Measurements from ENCODE around the gene CPNE8.
"Not testable (repeated sequence)": the region's sequence is repeated elsewhere in the genome, so short reads cannot be mapped to it uniquely, and the experiment has no call there.

CPNE8 gene

DNA sequence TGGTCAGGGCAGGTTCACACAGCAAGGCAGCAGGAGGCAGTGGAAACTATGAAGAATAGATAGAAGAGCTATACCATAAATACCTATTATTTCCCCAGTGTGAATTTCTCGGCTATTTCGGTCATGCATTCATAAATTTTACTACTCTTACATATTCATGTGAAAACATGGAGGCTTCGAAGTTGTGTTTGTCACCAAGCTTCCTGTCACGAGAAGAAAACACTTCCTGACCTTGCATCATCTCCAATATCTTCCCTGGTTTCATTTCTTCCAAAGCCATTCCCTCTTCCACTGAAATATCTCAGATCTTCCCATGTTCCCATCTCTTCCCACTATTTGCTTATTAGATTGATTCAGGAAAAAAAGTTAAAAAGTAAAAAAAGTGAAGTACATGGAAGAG is 80.4 kb downstream of the CPNE8 start:
- DNase-seq (ENCODE audit: low read depth) = no peak

DNA sequence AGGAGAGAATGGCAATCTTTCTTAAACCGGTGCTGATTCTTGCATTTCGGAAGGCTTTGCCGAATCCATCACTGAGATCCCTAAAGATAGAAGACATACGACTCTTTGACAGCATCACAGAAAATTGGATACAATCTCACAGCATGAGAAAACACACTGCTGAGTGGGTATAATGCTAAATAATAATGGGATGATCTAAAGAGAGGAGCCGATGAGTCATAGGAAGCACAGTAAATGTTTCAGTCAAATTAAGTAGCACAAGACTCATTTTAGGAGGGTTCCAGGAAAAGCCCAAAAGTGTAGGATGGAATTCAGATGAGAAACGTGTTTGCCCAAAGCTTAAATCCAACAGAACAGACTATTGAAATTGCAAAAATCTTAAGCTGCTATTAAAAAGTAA is 81.7 kb downstream of the CPNE8 start:
- DNase-seq (ENCODE audit: low read depth) = no peak

GRCh38 chr12:38823314-38823713 is 82.1 kb downstream of the CPNE8 start:
- DNase-seq (ENCODE audit: low read depth) = no peak

GRCh38 chr12:38817942-38818341 is 87.4 kb downstream of the CPNE8 start:
- no peak for DNase-seq (ENCODE audit: low read depth)

GRCh38 chr12:38813923-38814322 is 91.5 kb downstream of the CPNE8 start:
- no peak for DNase-seq (ENCODE audit: low read depth)

DNA sequence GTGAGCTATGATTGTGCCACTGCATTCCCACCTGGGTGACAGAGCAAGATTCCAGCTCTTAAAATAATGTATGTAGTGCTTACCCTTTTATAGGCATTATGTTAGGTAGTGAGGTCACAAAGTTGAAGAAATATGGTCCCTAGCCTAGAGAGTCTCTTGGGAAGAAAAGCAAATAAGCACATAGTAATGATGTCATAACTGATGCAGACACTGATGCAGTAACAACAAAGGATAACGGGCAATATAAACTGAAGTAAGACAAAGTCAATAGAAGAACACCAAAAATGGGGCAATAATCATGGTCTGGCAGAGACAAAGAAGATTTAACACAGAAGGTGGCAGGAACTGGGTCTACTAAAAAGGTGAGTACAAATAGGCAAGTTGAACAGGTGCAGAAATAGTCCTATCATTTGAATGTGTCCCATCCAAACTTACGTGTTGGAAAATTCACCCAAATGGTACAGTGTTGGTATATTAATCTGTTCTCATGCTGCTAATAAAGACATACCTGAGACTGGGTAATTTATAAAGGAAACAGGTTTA is 93.5 kb downstream of the CPNE8 start:
- DNase-seq (ENCODE audit: low read depth) = no peak

GRCh38 chr12:38809832-38810231 is 95.6 kb downstream of the CPNE8 start:
- no peak for DNase-seq (ENCODE audit: low read depth)

- no peak for DNase-seq (ENCODE audit: low read depth)
Observed at GRCh38 chr12:38788106-38788505, 117.3 kb downstream of the CPNE8 start.

DNA sequence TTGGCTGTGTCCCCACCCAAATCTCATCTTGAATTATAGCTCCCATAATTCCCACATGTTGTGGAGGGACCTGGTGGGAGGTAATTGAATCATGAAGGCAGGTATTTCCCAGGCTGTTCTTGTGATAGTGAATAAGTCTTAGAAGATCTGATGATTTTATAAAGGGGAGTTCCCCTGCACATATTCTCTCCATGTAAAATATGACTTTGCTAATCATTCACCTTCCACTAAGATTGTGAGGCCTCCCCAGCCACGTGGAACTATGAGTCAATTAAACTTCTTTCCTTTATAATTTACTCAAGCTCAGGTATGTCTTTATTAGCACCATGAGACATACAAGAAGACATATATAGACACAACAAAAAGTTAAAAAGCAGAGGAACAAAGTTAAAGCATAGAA is 120.0 kb downstream of the CPNE8 start:
- no peak for DNase-seq (ENCODE audit: low read depth)

DNA sequence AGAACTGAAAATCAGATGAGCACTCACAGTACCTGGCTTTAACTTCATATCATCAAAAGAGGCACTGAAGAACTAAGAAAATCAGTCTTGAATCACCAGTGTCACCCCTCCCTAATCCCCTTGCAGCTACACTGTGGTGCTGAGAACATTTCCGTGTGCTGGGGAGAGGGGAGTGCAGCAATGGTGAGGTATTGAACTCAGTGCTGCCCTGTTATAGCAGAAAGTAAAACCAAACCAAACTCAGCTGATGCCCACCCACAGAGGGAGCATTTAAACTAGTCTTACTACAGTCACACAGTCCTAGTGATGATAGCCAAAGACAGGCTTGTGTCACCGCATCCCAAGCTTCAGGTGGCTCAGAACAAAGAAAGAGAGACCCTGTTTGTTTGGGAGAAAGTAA is 122.1 kb downstream of the CPNE8 start:
- no peak for DNase-seq (ENCODE audit: low read depth)

DNA sequence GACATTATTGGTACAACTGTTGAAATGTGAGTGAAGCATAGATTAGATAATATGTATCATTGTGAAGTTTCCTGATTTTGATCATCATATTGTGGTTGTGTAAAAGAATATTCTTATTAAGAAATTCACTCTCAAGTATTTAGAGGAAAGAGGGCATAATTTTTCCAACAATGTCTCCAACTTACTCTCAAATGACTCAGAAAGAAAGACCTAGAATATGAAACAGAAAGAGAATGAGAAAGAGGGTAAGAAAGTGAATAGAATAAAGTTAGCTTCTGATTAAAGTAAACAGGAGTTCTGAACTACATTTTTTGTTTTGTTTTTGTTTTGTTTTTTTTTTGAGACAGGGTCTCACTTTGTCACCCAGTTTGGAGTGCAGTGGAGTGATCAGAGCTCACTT is 123.0 kb downstream of the CPNE8 start:
- no peak for DNase-seq (ENCODE audit: low read depth)

DNA sequence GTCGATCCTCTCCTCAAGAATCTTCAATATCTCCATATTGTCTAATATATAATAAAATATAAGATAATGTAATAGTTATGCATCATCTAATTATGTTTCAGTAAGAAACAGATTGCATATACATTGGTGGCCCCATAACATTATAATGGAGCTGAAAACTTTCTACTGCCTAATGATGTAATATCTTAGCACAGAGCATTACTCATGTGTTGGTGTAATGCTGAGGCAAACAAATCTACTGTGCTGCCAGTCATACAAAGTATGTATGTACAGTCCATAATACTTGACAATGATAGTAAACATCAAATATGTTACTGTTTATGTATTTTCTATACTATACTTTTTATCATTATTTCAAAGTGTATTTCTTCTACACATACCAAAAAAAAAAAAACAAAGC is 128.7 kb downstream of the CPNE8 start:
- DNase-seq (ENCODE audit: low read depth) = no peak

DNA sequence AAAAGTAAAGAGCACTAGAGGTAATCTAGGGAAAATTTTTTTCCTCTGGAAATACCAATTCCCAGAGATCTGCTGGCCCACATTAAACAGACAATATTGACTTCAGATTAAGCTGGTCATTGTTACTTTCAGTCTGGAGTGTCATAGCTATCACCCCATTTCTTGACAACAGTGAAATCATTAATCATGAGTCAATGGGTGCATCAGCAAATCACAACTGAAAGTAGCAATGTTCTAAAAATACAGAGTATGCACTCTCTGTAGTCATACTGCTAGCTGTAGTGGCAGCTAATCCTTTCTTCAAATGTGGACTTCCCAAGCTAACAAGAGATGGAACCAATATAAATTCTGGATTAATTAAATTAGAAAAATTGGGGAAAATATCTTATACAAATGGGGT is 129.9 kb downstream of the CPNE8 start:
- DNase-seq (ENCODE audit: low read depth) = no peak

GRCh38 chr12:38772437-38772836 is 133.0 kb downstream of the CPNE8 start:
- DNase-seq (ENCODE audit: low read depth) = no peak

GRCh38 chr12:38771871-38772270 is 133.5 kb downstream of the CPNE8 start:
- no peak for DNase-seq (ENCODE audit: low read depth)

GRCh38 chr12:38761636-38762342 is 143.6 kb downstream of the CPNE8 start:
- DNase-seq (ENCODE audit: low read depth) = no peak

DNA sequence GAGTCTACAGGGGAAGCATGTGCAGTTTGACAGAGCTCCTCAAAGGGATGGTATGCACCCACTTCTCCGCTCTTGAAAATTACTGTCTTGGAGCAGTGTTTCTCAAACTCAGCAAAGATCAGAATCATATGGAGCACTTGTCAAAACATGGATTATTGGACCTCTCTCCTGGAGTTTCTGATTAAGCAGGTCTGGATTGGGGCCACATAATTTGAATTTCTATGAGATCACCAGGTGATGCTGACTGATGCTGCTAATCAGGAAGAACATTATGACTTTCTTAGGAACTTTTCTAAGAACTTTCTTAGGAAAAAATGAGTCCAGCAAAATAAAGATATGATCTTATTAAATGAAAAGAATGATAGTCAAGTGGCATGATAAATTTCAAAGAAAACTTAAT is 144.3 kb downstream of the CPNE8 start:
- no peak for DNase-seq (ENCODE audit: low read depth)

GRCh38 chr12:38759621-38760020 is 145.8 kb downstream of the CPNE8 start:
- no peak for DNase-seq (ENCODE audit: low read depth)

DNA sequence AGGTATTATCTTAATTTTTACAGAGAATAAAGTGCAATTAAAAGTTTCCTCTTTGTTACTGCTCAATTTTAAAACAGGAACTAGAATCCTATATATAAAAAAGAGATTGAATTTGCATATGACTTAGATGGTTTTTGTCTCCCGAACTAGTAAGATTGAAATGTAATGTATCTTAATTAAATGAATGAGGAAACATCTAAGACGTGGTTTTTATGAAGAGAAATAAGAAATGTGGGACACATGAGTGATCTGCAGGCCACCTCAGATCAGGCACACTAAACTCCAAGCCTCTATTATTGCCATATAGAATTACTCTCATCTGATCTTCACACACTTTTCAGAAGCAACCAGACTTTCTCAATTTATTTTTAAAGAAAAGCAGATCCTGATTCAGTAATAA is 158.6 kb downstream of the CPNE8 start:
- no peak for DNase-seq (ENCODE audit: low read depth)

GRCh38 chr12:38745601-38746000 is 159.8 kb downstream of the CPNE8 start:
- DNase-seq (ENCODE audit: low read depth) = no peak

DNA sequence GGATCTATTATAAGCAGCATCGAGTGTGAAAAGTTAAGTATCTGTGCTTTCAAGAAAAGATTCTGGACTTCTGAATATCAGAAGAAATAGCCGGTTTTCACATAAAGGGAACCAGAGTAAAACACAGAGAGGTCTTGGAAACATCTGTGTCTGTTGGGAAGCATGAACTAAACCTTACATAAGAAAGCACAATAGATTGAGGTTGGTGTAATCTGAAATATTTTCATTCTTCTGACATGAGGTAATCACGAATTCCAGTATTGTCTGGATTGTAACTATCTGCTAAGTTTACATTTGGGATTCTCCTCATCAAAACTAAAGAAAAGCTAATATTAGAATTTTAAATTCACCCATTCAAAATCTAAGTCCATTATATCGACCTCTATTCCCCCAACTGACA is 161.3 kb downstream of the CPNE8 start:
- DNase-seq (ENCODE audit: low read depth) = no peak

- not testable (repeated sequence) for DNase-seq (ENCODE audit: low read depth)
Observed at GRCh38 chr12:38742496-38742895, 162.9 kb downstream of the CPNE8 start.

GRCh38 chr12:38736821-38737220 is 168.6 kb downstream of the CPNE8 start:
- no peak for DNase-seq (ENCODE audit: low read depth)

DNA sequence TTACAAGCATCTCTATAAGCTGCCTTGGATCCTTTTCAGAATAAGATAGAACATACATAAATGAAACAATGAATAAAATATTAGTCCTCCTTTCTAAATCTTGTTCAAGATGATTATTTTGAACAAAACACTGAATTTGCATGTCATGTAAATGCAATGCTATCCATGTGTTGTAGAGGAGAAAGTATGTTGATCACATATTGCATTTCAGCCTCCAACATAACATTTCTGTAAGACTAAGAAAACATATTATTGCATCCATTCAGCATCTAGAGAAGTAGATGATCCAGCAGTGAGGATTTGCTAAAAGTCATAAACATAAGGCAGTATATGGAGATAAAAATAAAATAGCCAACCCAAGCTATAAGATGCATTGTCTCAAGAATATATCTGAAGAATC is 172.6 kb downstream of the CPNE8 start:
- DNase-seq (ENCODE audit: low read depth) = no peak

All from stimulated activated CD8-positive, alpha-beta memory T cell treated with anti-CD3 and anti-CD28 coated beads, Interleukin-7, amount 100 ng/mL, for 24 hours (primary cell).